AG04450 (cell line): ENCODE data around the gene CNEP1R1. TPM values are rescaled to one million over a fixed set of nuclear protein-coding genes. Genes with fewer than 3 reads are reported as not detected.

Experiments used
- CTCF ChIA-PET: fragments of 300-600, 350-600 bp; formaldehyde crosslinking; extraction: SDS; loops from one replicate; lab custom pipeline; 2022; ENCODE audit warnings: antibody characterized with exemption, inconsistent platforms; lab: Charles Lee
- POLR2A ChIA-PET: fragments of 350-600 bp; formaldehyde crosslinking; extraction: SDS; loops from one replicate; lab custom pipeline; 2021; ENCODE audit warnings: antibody characterized with exemption, inconsistent platforms; lab: Yijun Ruan, JAX
- DNase-seq: peaks from one replicate; pipeline ENCODE4 v3.0.0-alpha.2; 2011; ENCODE audit warnings: low read depth, low spot score
- H3K27ac ChIP-seq: one replicate; pipeline ENCODE4 v1.5.1; 2012; ENCODE audit warnings: low read depth, low read length, control low read depth
- H3K27me3 ChIP-seq: one replicate; pipeline ENCODE4 v1.6.0; 2012; ENCODE audit warnings: low read length; ENCODE audit not compliant: control insufficient read depth, insufficient read depth
- H3K4me3 ChIP-seq: 2 replicates; pipeline ENCODE4 v1.5.1; 2011; ENCODE audit warnings: mild to moderate bottlenecking, low read depth, low read length, control low read depth
- H3K9me3 ChIP-seq: 2 replicates; pipeline ENCODE4 v1.5.1; 2012; ENCODE audit warnings: low read length; ENCODE audit not compliant: control insufficient read depth, insufficient read depth
- CTCF ChIP-seq: IDR thresholded peaks from 2 replicates; pipeline ENCODE4 v1.5.1; 2011; ENCODE audit warnings: low read depth, low read length, control low read depth, inconsistent platforms
- polyA plus RNA-seq: library from polyadenylated mRNA; depleted of rRNA; stranded (reverse); fragments of >200 nt; gene quantifications from 2 replicates; pipeline ENCODE4 v1.2.3, GENCODE V29; 2011

Gene CNEP1R1
- polyA plus RNA-seq, 1 experiment = 33.0 TPM

GRCh38 chr16:50066482-50067289 is 41.7 kb downstream of the CNEP1R1 start:
- H3K27me3 ChIP-seq = no peaks in the 10 kb centered on the region
- ChIA-PET POLR2A (interaction anchor here (1.3 to 1.5 kb wide), 2 partner anchors 42 to 144 kb away, joined by 4 to 5 read pairs; partner anchors contain the start of gene CNEP1R1), CTCF (interaction anchor here (0.7 to 7.1 kb wide), 11 partner anchors 11 to 740 kb away, joined by 4 to 152 read pairs (median 10); partner anchors contain the start of gene CNEP1R1)
- H3K27ac ChIP-seq = no peak overlapping the region
- no peak for TF ChIP-seq CTCF
- no peaks in the 10 kb centered on the region for H3K9me3 ChIP-seq
- peak overlapping the region; percentile 99 for H3K4me3 ChIP-seq
- DNase-seq = no peak

- POLR2A ChIA-PET = interaction anchor here (1.0 kb wide), 1 partner anchor 143 kb away, joined by 3 read pairs; no protein-coding TSS in a partner anchor
Observed at GRCh38 chr16:50067290-50067853, 42.3 kb downstream of the CNEP1R1 start.

GRCh38 chr16:50068550-50068949 is 43.5 kb downstream of the CNEP1R1 start:
- ChIA-PET POLR2A (interaction anchor here (0.8 to 0.9 kb wide), 2 partner anchors 43 to 142 kb away, joined by 3 read pairs; partner anchors contain the start of gene CNEP1R1), CTCF (interaction anchor here (0.6 to 7.1 kb wide), 13 partner anchors 10 to 738 kb away, joined by 3 to 152 read pairs (median 7); partner anchors contain the start of gene CNEP1R1)
- H3K27ac ChIP-seq = peak overlapping the region; percentile 78
- TF ChIP-seq CTCF = no peak
- H3K9me3 ChIP-seq = no peaks in the 10 kb centered on the region
- DNase-seq = peak; percentile 45
- peak overlapping the region; percentile 21; the same call in 1 of the 2 replicates for H3K4me3 ChIP-seq
- H3K27me3 ChIP-seq = no peaks in the 10 kb centered on the region

More at GRCh38 chr16:50067290-50067853, 42.3 kb downstream of the CNEP1R1 start:
- Histone ChIP-seq H3K27ac (peak overlapping the region; percentile 78), H3K27me3 (no peaks in the 10 kb centered on the region), H3K4me3 (peak overlapping the region; percentile 38), H3K9me3 (no peaks in the 10 kb centered on the region)
- CTCF ChIA-PET = interaction anchor here (0.6 to 7.1 kb wide), 18 partner anchors 10 to 739 kb away, joined by 3 to 152 read pairs (median 8); partner anchors contain the start of gene CNEP1R1
- peak; percentile 65 for TF ChIP-seq CTCF
- DNase-seq = peak; percentile 29

- Histone ChIP-seq H3K27ac (no peak overlapping the region), H3K4me3 (no peak overlapping the region), H3K9me3 (no peaks in the 10 kb centered on the region), H3K27me3 (no peaks in the 10 kb centered on the region)
- CTCF ChIA-PET = interaction anchor here (0.6 to 7.1 kb wide), 10 partner anchors 9 to 737 kb away, joined by 3 to 152 read pairs (median 10); partner anchors contain the start of gene CNEP1R1
- no peak for TF ChIP-seq CTCF
- DNase-seq = no peak
- POLR2A ChIA-PET = interaction anchor here (0.8 to 0.9 kb wide), 2 partner anchors 44 to 141 kb away, joined by 3 read pairs; partner anchors contain the start of gene CNEP1R1
Observed at GRCh38 chr16:50069060-50069459, 44.0 kb downstream of the CNEP1R1 start.
